Measurements from ENCODE around the gene SS18L1.

The SS18L1 gene

DNA sequence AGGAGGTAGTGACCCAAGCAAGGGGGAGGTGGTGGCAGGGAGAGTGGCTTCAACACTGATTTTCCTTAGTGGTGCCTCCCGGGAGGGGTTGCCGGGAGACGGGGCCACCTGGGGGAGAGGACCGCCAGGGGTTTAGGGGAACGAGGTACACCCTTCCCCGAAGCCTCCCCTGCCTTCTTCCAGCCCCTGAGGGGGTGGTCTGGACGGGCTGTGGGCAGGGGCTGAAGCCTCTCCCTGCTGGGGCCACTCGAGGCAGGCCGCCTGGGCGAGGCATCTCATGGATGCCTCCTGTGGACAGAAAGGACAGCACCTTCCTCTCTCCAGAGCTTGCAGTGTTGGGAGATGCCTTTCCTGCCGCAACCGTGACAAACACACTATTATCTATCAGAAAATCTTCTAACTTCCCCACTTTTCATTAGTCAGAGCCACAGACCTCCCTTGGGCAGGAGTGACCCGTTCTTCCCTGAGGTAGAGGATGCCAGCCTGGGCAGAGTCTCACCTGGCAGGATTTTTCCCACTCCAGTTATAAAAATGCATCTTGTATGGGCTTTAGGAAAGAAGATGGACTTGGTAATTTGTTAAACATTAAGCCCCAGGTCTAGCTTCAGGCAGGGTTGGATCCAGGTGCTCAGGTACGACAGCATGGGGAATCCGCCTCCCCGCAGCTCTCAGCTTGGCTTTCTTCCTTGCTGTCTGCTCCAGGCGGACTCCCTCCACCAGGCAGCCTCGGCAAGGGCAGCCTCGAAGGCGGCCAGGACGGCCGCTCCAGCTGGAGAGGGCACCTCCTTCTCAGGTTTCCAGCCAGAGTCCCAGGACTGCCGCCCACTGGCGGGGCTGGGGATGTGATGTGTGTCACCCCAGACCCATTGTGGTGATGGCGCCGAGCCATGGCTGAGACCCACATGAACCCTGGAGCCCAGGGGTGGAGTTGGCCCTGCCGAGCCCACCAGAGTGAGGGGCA is 65.5 kb downstream of the SS18L1 start:
- in situ Hi-C loops (cut with MboI; ENCODE audit: low sequenced_read_pairs) = no loop called here

DNA sequence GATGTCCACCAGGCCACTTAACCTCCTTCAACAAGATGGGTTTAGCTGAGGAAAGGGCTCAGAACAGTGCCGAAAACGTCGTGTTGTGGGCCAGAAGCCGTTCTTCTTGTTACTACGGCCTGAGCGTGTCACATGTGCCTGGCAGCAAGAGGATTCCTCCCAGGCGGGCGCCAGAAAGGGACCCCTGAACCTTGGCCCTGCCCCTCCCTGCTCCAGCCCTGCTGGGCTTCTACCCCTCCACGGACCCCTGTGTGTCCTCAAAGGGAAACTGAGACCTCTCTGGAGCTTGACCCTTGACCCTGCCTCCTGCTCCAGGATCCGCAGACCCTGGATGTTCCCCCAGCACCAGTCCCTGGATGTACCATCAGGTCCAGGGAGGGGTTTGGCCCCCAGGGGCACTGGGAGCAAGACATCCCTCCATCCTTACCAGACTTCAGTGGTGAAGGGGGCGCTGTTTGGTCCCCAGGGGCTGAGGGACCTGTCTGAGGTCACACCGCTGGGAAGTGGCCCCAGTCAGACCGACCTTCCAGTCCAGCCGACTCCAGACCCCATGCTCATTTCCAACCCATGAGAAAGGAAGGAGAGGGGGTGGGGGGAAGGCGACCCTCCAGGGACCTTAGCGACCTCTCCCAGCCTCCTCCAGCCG is 66.4 kb downstream of the SS18L1 start:
- in situ Hi-C loops (cut with MboI; ENCODE audit: low sequenced_read_pairs) = no loop called here

DNA sequence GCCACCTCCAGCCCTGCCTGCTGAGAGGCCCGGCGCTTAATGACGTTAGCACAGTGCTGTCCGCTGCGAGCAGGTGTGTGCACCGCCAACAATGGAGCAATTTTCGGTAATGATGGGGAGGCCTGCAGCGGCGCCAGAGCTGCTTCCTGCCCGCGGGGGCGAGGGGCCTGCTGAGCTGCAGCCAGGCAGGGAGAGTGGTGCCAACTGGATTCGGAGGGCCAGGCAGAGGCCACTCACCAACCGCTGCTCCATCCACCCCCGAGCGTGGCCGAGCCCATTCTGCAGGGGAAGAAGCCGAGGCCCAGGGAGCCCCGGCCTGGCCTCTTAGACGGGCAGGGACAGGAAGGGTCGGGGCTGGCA is 66.9 kb downstream of the SS18L1 start:
- in situ Hi-C loops (cut with MboI; ENCODE audit: low sequenced_read_pairs) = no loop called here

DNA sequence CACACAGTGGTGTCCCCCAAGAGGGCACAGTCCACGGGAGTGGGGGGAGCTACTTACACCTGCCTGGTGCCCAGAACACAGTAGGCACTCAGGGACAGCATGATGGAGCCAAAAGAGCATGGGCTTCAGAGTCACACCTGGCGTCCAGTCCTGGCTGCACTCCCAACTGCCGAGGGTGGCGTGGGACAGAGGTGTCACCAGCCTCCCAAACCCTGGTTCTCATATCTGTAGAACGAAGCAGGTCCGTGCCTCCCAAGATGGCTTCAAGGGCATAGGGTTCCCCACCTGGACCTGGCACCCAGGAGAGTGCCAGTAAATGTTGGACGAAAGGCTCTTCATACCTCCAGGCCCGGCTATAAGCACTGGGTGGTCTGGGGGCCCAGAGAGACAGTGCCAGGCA is 67.6 kb downstream of the SS18L1 start:
- in situ Hi-C loops (cut with MboI; ENCODE audit: low sequenced_read_pairs) = no loop called here

DNA sequence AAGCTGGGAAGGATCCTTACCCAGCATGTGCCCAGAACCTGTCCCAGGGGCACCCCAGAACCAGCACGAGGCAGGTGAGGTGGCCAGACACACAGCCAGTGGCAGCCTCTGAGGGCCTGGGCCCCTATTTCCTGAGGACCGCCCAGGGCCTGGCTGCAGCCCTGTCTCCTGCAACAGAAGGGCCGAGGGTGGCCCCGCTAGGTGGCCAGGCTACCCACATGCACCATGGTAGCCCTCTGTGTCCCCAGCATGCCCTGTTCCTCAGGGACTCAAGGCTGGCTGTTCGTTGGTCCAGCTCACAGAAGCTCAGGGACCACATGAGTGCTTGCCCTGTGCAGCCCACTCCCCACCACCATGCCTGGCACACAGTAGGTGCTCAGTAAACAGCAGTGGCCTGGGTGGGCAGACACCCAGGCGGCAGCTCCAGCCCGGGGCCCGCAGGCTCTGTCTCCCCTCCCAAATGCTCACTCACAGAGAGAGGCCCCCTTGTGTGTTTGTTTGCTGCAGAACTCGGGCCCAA is 68.3 kb downstream of the SS18L1 start:
- in situ Hi-C loops (cut with MboI; ENCODE audit: low sequenced_read_pairs) = no loop called here

DNA sequence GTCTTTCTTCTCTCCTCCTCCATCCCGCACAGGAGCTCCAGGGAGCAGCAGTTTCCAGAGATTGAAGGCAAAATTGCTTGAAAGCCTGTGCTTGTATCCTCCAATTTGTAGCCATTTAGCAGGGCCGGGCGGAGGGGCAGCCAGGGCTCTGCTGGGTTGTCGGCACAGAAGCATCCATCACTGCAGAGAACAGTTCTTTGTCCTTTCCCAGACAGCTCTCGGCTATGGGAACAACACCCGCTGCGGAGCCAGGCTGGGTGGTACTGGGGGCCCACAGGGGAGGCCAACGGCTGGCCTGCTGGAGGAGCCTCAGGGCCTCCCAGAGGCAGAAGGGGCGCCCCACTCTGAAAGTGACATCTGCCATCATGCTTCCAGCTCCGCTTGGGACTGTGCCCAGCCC is 68.7 kb downstream of the SS18L1 start:
- in situ Hi-C loops (cut with MboI; ENCODE audit: low sequenced_read_pairs) = no loop called here

DNA sequence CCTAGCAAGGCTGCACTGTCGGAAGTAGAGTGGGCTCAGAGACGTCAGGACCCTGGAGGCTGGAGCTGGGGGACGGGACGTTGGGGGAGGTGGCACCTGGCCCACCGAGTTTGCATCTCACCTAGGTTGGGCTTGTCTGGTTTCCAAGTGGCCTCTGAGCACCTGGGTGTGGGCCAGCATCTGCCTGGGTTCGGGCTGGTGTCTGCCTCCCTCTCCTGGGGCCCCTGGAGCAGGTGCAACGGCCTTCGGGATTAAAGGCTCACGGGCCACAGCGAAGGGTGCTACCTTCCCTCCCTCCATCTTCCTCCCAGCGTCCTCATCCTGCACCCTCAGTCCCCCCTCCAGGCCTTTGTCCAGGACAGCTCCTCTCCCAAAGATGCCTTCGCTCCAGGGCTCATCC is 70.5 kb downstream of the SS18L1 start:
- in situ Hi-C loops (cut with MboI; ENCODE audit: low sequenced_read_pairs) = no loop called here

DNA sequence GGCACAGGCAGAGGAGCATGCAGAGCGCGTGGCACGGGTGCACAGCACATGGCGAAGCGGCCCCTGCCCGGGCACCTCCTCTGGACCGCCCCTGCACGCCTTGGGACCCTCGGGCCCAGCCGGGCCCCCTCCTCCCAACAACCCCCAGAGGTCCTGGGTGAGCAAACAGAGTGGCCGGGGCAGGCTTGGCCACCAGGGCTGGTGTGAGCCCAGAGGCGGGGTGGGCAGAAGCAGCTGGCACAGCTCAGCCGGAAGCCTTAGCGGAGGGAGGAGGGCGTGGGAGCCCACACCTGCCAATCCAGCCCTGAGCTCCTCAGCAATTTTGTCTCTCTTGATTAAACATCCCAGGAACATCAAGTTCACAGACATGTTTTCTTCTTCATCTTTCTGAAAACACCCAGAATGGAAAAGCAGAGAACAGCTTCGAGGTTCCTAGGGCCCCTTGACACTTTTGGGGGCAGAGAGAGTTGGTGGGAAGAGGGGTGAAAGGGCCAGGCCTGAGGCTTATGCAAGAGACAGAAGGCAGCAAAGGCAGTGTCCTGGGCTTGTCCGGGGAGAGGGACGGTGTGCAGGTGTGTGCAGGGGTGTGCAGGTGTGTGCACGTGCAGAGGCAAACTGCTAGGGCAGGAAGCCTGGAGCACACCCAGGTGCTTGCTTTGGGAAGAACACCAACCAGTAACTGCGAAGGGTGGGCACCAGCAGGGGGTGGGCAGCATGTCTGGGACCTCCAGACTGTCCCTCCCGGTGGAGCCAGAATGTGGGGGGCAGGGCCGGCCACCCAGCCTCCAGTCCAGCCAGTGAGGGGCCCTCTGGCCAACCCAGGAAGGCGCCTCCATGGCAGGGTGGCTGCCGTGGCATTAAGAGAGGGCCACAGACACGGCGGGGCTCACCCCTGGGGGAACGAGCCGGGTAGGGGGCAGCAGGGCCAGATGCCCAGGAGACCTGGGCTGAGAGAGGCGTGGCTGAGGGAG is 71.7 kb downstream of the SS18L1 start:
- in situ Hi-C loops (cut with MboI; ENCODE audit: low sequenced_read_pairs) = no loop called here

DNA sequence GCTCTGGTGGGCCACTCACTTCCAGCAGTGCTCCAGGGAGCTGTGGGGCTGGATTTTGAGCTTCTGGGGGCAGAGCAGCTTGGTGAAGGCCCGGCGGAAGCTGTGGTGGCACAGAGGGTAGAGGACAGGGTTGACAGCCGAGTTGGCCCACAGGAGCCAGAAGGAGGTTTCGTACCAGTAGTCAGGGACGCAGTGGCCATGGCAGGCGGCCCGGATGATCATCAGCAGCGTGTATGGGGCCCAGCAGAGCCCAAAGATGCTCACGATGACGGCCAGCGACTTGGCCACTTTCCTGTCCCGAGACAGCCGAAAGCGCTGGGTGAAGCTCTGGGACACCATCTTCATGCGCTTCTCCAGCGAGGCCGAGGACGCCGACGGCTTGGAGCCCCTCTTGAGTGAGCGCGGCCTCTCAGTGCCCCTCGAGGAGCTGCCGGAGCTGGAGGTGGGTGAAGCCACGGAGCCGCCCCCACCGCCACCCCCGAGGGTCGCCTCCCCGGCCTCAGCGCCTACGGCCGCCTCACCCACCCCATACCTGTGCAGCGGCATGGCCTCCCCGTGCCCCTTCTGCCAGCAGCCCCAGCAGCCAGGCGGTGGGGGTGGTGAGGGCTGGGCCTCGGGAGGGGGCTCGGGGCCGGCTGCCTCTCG is 72.5 kb downstream of the SS18L1 start:
- in situ Hi-C loops (cut with MboI; ENCODE audit: low sequenced_read_pairs) = no loop called here

DNA sequence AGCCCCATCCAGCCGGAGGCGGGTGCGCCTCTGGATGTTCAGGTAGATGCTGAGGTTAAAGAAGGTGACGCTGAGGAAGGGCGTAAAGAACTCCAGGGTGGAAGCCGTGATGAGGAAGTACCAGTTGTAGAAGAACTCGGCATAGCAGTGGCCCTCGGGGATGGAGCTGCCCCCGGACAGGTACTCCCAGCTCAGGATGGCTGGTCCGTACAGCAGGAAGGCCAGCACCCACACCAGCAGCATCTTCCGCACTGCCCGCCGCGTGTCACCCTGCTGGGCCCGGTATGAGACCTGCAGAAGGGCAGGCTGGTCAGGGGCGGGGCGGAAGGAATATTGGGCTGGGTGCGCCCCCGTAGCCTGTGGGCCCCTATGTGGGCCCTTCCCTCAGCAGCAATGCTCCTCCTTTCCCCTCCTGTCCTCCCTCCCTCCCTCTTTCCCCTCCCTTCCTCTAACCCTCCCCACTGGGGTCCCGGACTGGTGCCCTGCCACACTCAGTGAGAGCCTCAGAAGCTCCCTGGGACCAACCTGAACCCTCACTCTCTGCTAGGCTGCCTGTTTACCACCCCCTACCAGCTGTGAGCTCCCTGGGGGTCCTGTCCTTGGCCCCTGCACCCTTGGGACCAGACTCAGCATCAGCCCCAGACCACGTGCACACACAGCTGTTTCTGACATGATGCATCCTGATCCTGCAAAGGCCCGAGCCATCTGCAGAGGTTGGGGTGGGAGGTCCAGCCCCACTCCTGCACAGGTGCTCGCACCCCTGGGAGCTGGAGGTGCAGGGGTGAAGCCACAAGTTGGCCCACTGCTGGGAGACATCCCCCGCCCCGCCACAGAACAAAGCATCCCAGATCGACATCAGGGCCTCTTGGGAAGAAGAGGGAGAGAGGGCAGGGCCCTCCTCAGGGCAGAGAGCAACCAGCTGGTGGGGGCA is 73.3 kb downstream of the SS18L1 start:
- in situ Hi-C loops (cut with MboI; ENCODE audit: low sequenced_read_pairs) = no loop called here

DNA sequence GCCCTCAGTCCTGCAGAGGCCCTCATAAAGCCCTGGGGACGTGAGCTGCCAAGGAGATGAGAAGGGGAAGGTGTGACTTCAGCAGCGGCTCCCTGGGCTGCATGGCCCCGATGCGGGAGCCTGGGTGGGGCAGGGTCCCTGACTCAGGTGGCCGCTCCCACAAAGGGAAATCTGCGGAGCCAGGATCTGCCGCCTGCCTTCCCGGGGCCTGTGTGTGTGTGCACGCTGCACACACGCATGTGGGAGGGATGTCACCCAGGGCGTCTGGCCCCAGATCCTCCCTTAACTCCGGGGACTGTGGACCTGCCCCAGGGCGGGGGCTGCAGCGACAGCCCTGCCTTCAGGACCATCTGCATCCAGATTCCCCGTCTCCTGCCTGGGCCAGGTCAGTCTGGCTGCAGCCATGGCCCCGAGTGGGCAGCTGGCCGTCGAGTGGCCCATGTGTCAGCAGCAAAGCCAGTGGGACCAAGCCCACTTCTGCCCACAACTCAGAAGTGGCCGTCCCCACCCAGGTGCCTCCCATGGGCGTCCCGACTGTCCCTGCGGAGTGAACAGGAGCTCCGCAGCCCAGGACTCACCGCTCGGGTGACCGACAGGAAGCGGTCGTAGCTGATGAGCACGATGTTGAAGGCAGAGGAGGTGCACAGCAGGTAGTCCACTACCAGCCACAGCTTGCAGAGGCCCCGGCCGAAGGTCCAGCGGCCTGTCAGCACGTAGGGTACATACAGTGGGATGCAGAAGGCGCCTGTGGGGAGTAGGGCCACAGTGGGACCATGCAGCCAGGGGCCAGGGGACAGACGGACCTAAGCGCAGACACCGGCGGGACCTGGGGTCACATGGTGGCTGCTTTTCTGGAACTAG is 74.6 kb downstream of the SS18L1 start:
- in situ Hi-C loops (cut with MboI; ENCODE audit: low sequenced_read_pairs) = no loop called here

DNA sequence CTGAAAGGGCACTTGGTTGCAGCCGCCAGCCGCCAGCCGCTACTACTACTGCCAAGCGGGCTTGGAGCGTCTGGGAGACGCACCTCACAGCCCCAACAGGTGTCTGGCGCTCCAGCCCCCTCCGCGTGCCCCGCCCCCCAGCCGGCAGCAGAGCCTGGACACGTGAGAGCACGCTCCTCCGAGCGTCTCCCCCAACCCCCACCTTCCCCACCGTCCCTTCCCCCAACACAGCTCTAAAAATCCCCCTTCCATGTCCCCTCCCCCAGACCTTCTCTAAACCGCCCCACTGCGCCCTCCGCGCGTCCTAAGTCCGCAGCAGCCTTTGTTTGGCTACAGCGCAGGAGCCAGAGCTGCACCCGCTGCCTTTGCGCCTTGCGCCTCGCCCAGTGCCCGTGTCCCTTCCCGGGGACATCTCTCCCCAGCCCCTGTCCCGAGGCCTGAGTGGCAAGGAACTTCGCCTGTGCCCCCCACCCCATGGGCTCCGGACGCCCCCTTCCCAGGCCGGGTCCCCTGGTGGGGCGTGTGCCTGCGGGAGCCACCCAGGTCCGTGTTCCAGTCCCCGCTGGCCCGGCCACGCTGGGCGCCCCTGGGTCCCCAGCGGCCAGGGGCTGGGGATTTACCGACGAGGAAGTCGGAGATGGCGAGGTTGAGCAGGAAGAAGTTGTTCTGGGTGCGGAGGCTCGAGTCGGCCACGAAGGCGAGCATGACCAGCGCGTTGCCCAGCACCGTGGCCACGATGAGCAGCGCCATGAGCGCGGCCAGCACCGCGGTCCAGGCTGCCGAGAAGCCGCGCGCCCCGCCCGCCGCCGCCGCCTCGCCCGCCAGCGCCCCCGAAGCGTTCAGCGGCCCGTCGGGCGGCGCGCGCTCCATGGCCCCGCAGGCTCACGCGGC is 75.8 kb downstream of the SS18L1 start:
- in situ Hi-C loops (cut with MboI; ENCODE audit: low sequenced_read_pairs) = no loop called here

DNA sequence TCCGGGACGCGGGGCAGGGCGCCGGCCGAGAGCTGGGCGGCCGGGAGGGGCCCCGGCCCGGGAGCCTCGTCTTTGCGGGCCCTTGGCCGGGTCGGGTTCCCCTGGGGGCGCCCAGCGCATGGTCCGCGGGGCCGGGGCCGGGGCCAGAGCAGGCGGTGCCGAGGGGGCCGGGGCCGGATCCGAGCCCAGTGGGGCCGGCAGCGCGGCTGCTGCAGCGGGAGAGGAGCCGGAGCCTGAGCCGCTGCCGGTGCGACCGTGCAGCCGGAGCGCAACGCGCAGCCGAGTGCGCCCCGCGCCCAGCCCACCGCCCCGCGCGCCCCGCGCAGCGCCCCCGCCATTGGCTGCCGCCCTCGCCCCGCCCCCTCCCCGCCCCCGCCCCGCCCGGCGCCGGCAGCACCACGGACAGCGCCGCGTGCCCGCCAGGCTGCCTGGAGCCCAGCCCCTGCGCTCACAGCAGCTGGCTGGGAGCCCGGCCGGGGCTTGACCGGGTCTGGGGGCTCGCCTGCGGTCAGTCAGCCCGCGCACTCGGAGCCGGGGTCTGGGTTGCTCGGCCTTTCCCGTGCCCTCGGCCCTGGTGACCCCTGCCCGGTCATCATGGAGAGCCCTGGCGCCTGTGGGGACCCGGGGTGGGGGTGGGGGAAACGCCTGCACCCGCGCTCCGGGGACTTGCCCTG is 76.6 kb downstream of the SS18L1 start, which contains the start of gene HRH3:
Gene HRH3, minus strand, starts transcription at position 287 of the 674 bp plus-strand sequence. CDS start 308 bp downstream, outside the sequence.
- in situ Hi-C loops (cut with MboI; ENCODE audit: low sequenced_read_pairs) = no loop called here

DNA sequence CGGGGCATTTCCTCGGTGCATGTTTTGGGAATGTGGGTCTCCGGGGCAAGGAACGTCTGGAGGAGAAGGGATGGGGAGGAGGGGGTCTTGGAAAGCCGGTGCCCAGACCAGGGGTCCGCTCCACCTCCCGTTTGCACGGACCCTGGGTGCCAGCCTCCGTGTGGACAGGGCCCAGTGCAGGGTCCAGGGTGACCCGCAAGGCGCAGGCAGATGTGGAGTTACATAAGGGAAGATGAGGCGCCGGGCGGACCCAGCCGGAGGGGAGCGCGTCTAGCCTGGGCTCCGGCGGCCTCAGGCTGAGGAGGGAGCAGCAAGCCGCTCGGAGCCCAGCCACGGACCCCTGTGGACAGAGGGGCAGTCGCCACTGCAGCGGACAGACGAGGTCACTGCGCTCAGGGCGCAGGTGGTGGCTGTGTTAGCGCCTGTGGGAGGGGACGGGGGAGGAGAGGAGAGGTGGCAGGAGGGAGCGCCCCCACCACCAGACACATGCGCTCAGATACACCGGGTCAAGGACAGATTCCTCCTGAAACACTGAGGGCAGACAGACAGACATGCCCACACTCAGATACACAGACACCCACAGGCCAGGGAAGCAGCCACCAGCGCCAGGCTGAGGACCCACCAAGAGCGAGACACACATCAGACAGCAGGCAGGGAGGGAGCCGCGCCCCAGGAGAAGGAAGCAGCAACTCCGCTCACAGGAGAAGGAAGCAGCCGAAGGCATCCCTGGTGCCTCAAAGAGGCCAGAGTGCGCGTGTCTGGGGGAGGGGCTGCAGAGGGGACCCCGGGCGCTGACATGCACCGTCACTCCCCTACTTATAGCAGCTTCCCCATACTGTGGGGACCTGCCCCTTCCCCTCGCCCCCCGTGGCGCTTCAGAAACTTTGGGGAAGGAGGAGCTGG is 77.3 kb downstream of the SS18L1 start:
- in situ Hi-C loops (cut with MboI; ENCODE audit: low sequenced_read_pairs) = no loop called here

DNA sequence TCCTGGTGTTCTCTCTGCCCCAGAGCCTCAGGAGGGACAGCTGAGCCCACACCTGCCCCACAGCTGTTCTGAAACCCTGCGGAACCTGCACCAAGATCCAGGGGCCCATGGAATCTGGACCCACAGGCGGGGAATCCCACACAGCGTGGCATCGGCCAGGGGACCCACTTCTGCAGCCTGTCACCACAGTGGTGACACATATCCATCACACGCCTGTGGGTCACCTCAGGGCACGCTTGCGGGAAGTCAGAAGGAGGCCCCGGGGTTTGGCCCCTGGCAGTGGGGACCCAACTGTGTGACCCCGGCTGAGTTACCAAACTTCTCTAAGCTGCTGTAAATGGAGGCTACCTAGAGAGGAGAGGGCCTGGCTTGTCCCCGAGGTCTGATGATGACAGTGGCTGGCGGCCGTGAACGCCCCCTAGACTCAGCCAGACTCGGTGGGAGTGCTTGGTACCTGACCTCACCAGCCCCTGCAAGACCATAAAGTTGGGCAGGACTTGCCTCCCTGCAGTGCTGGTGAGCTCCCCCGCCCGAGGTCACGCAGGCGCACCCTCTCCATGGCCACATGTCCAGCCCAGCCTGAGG is 78.8 kb downstream of the SS18L1 start:
- in situ Hi-C loops (cut with MboI; ENCODE audit: low sequenced_read_pairs) = no loop called here

Measured in HL-60/S4 (cell line).